Measurements from ENCODE around the gene FOXP4. TPM values are rescaled to one million over a fixed set of nuclear protein-coding genes. Genes with fewer than 3 reads are reported as not detected.

FOXP4 gene
- total RNA-seq, 1 donor from 2014 or later, result 41.9 TPM

DNA sequence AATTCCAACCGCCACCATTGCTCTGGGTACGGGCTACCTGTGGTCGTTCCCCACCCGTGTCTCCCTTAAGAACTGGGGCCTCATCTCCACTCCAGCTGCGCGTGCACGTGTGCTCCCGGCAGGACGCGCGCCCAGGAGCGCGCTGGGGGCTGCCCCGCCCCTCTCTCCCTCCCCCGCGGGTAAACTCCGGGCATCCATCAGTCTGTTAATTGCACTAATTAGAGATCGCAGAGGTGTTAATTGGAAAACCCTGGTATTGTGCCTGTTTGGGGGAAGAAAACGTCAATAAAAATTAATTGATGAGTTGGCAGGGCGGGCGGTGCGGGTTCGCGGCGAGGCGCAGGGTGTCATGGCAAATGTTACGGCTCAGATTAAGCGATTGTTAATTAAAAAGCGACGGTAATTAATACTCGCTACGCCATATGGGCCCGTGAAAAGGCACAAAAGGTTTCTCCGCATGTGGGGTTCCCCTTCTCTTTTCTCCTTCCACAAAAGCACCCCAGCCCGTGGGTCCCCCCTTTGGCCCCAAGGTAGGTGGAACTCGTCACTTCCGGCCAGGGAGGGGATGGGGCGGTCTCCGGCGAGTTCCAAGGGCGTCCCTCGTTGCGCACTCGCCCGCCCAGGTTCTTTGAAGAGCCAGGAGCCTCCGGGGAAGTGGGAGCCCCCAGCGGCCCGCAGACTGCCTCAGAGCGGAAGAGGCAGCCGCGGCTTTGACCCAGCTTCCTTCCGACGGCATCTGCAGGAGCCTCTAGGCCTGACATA lies 14.4 kb downstream of the FOXP4 start:
- FAIRE-seq, result no peak
- H3K9ac ChIP-seq (ENCODE audit: low read length), result peak overlapping the region; percentile 61
- H4K20me1 ChIP-seq (ENCODE audit: insufficient read depth, low read length), result peaks cover 85% of the 10 kb centered on the region
- Mint-ChIP-seq H3K4me3 (ENCODE audit: unreplicated experiment) (no peak overlapping the region), H3K27ac (ENCODE audit: unreplicated experiment) (no peak overlapping the region), H3K36me3 (ENCODE audit: low read depth, unreplicated experiment) (peaks cover 13% of the 10 kb centered on the region), H3K9me3 (ENCODE audit: unreplicated experiment) (no peaks in the 10 kb centered on the region), H3K27me3 (ENCODE audit: low read depth, unreplicated experiment) (no peaks in the 10 kb centered on the region), H3K4me1 (ENCODE audit: low read depth, unreplicated experiment) (no peaks in the 10 kb centered on the region)
- peaks cover 12% of the 10 kb centered on the region for H3K79me2 ChIP-seq (ENCODE audit: insufficient read depth, low read length)
- TF ChIP-seq EZH2 (IDR thresholded peaks at IDR 0.05; ENCODE audit: insufficient read depth, low read length) (no peak), CTCF (IDR thresholded peaks at IDR 0.05; ENCODE audit: insufficient read depth, low read depth, low read length) (no peak)
- no peaks in the 10 kb centered on the region for H3K36me3 ChIP-seq (ENCODE audit: insufficient read depth, low read length)
- peak overlapping the region; percentile 42 for H2AFZ ChIP-seq (ENCODE audit: low read depth, low read length)
- DNase-seq (ENCODE audit: low read depth), result no peak
- no peaks in the 10 kb centered on the region for H3K4me1 ChIP-seq (ENCODE audit: insufficient read depth, low read length)
- no peaks in the 10 kb centered on the region for H3K9me3 ChIP-seq (ENCODE audit: insufficient read depth, low read depth, low read length)
- peak overlapping the region; percentile 84 for H3K4me2 ChIP-seq (ENCODE audit: low read length)
- peak overlapping the region; percentile 53 for H3K4me3 ChIP-seq (ENCODE audit: insufficient read depth, low read depth, low read length)
- no peaks in the 10 kb centered on the region for H3K27me3 ChIP-seq (ENCODE audit: insufficient read depth, low read length)
- no peak overlapping the region for H3K27ac ChIP-seq (ENCODE audit: low read depth, low read length)

- Mint-ChIP-seq H3K4me3 (ENCODE audit: unreplicated experiment) (no peak overlapping the region), H3K27ac (ENCODE audit: unreplicated experiment) (no peak overlapping the region)
These were observed 15.2 kb downstream of the FOXP4 start for GRCh38 chr6:41561416-41561815.

More at GRCh38 chr6:41561416-41561815, 15.2 kb downstream of the FOXP4 start:
- Mint-ChIP-seq H3K9me3 (ENCODE audit: unreplicated experiment) (no peaks in the 10 kb centered on the region), H3K4me1 (ENCODE audit: low read depth, unreplicated experiment) (no peaks in the 10 kb centered on the region), H3K36me3 (ENCODE audit: low read depth, unreplicated experiment) (peaks cover 21% of the 10 kb centered on the region), H3K27me3 (ENCODE audit: low read depth, unreplicated experiment) (no peaks in the 10 kb centered on the region)
- Histone ChIP-seq H3K9ac (ENCODE audit: low read length) (no peak overlapping the region), H4K20me1 (ENCODE audit: insufficient read depth, low read length) (peaks cover 81% of the 10 kb centered on the region), H3K4me1 (ENCODE audit: insufficient read depth, low read length) (no peaks in the 10 kb centered on the region), H3K4me2 (ENCODE audit: low read length) (peak overlapping the region; percentile 84), H3K27me3 (ENCODE audit: insufficient read depth, low read length) (no peaks in the 10 kb centered on the region), H3K9me3 (ENCODE audit: insufficient read depth, low read depth, low read length) (no peaks in the 10 kb centered on the region), H3K4me3 (ENCODE audit: insufficient read depth, low read depth, low read length) (no peak overlapping the region), H2AFZ (ENCODE audit: low read depth, low read length) (no peak overlapping the region), H3K36me3 (ENCODE audit: insufficient read depth, low read length) (peaks cover 5% of the 10 kb centered on the region), H3K79me2 (ENCODE audit: insufficient read depth, low read length) (peaks cover 7% of the 10 kb centered on the region), H3K27ac (ENCODE audit: low read depth, low read length) (no peak overlapping the region)
- DNase-seq (ENCODE audit: low read depth) (no peak), FAIRE-seq (no peak)
- TF ChIP-seq EZH2 (IDR thresholded peaks at IDR 0.05; ENCODE audit: insufficient read depth, low read length) (no peak), CTCF (IDR thresholded peaks at IDR 0.05; ENCODE audit: insufficient read depth, low read depth, low read length) (no peak)

All from astrocyte (in vitro differentiated cells and primary cell).